ENCODE data around the gene KPNA1.

GRCh38 chr3:122464659-122465058 is 50.1 kb downstream of the KPNA1 start:
- no peak for TF ChIP-seq POLR2A (IDR thresholded peaks at IDR 0.05)
- TF ChIP-seq, protein P1, sequence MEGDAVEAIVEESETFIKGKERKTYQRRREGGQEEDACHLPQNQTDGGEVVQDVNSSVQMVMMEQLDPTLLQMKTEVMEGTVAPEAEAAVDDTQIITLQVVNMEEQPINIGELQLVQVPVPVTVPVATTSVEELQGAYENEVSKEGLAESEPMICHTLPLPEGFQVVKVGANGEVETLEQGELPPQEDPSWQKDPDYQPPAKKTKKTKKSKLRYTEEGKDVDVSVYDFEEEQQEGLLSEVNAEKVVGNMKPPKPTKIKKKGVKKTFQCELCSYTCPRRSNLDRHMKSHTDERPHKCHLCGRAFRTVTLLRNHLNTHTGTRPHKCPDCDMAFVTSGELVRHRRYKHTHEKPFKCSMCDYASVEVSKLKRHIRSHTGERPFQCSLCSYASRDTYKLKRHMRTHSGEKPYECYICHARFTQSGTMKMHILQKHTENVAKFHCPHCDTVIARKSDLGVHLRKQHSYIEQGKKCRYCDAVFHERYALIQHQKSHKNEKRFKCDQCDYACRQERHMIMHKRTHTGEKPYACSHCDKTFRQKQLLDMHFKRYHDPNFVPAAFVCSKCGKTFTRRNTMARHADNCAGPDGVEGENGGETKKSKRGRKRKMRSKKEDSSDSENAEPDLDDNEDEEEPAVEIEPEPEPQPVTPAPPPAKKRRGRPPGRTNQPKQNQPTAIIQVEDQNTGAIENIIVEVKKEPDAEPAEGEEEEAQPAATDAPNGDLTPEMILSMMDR (IDR thresholded peaks at IDR 0.05) = no peak

Data from vagina (tissue), 2 donors.